GM21576 (cell line): ENCODE results near the gene CSTF2.

Experiments
- ATAC-seq: cut with Tn5 transposase; IDR thresholded peaks from one replicate; pipeline ENCODE4 v1.9.1; 2021; ENCODE audit warnings: mild to moderate bottlenecking, moderate library complexity; ENCODE audit not compliant: unreplicated experiment

CSTF2 gene

GRCh38 chrX:100868273-100868672 lies 48.1 kb downstream of the CSTF2 start:
- ATAC-seq = no peak

- no peak for ATAC-seq
Measured at GRCh38 chrX:100870527-100870926, 50.3 kb downstream of the CSTF2 start.

- ATAC-seq = no peak
Measured at GRCh38 chrX:100871594-100872560, 51.7 kb downstream of the CSTF2 start.

GRCh38 chrX:100874325-100874724 lies 54.1 kb downstream of the CSTF2 start, which contains the start of gene NOX1:
Gene NOX1, minus strand, starts transcription at chrX:100874359. Its CDS starts 220 bp downstream, at chrX:100874139.
- ATAC-seq = no peak

GRCh38 chrX:100880368-100880767 lies 60.2 kb downstream of the CSTF2 start:
- no peak for ATAC-seq

- ATAC-seq = no peak
Measured at GRCh38 chrX:100883654-100884053, 63.5 kb downstream of the CSTF2 start.
